Epithelial cell of esophagus (primary cell): Measurements from ENCODE around the gene CACNA1G.

ENCODE experiments used
- DNase-seq: peaks from one replicate; pipeline ENCODE4 v3.0.0; 2010; ENCODE audit warnings: low read depth
- H3K4me3 ChIP-seq: 2 replicates; pipeline ENCODE4 v1.5.1; 2011; ENCODE audit warnings: mild to moderate bottlenecking, low read length, control low read depth
- TF ChIP-seq, protein P1 (sequence below): IDR thresholded peaks from 2 replicates; pipeline ENCODE4 v1.5.1; 2011; ENCODE audit warnings: low read depth, mild to moderate bottlenecking, low read length, control low read depth, inconsistent platforms; ENCODE audit not compliant: insufficient read depth; ENCODE audit errors: missing control alignments

CACNA1G gene

DNA sequence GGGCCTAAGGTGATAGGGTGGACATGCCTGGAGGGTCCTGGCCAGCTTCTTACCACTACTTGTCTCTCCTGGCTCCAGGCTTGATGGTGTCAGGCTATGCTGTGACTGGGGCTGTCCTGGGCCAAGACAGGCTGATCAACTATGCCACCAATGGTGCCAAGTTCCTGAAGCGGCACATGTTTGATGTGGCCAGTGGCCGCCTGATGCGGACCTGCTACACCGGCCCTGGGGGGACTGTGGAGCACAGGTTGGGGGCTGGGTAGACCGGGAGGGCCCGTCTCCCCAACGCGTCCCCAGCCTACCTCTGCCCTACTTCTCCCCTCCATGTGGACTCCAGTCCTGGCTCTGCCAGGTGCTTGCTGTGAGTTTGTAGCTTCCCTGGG lies 9.1 kb upstream of the CACNA1G start:
- DNase-seq, result no peak
- H3K4me3 ChIP-seq, result no peak overlapping the region
- TF ChIP-seq, protein P1, sequence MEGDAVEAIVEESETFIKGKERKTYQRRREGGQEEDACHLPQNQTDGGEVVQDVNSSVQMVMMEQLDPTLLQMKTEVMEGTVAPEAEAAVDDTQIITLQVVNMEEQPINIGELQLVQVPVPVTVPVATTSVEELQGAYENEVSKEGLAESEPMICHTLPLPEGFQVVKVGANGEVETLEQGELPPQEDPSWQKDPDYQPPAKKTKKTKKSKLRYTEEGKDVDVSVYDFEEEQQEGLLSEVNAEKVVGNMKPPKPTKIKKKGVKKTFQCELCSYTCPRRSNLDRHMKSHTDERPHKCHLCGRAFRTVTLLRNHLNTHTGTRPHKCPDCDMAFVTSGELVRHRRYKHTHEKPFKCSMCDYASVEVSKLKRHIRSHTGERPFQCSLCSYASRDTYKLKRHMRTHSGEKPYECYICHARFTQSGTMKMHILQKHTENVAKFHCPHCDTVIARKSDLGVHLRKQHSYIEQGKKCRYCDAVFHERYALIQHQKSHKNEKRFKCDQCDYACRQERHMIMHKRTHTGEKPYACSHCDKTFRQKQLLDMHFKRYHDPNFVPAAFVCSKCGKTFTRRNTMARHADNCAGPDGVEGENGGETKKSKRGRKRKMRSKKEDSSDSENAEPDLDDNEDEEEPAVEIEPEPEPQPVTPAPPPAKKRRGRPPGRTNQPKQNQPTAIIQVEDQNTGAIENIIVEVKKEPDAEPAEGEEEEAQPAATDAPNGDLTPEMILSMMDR, result no peak

DNA sequence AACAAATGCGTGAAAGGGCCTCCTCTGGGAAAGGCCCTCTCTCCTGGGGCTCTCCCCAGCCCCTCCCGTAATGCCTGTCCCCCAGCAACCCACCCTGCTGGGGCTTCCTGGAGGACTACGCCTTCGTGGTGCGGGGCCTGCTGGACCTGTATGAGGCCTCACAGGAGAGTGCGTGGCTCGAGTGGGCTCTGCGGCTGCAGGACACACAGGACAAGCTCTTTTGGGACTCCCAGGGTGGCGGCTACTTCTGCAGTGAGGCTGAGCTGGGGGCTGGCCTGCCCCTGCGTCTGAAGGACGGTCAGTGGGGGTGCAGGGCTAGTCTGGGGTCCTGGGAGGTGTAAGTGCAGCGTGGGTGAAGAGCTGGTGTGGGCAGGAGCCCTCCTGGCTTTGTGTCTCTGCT lies 8.6 kb upstream of the CACNA1G start:
- no peak overlapping the region for H3K4me3 ChIP-seq
- TF ChIP-seq, protein P1, result no peak
- DNase-seq, result no peak

DNA sequence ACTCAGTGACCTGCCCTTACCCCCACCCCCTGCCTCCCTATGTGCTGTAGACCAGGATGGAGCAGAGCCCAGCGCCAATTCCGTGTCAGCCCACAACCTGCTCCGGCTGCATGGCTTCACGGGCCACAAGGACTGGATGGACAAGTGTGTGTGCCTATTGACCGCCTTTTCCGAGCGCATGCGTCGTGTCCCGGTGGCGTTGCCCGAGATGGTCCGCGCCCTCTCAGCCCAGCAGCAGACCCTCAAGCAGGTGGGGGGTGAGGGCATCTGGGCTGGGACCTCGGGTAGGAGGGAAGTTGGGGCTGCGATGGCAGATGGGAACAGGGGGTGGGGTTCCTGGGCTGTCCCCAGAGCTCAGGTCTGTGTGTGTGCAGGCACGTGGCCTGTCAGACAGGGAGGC lies 6.3 kb upstream of the CACNA1G start:
- no peak overlapping the region for H3K4me3 ChIP-seq
- TF ChIP-seq, protein P1, result no peak
- no peak for DNase-seq

DNA sequence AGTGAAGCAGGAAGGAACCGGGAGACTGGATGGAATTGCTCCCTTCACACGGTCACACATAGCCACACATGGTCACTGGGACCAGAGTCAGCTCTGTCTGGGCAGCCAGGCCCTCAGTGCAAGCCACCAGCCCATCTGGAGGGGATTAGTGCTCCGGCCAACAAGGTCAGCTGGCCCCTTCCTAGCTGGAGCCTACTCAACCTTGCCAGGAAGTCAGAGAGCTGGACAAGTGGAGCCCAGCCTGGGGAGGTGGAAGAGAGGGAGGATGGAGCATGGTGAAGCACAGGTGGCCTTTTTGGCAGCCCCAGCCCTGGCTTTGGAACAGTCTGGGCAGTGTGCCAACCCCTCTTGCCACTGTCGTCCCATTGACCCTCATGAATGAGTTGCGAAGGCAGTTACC lies 3.7 kb upstream of the CACNA1G start:
- H3K4me3 ChIP-seq, result no peak overlapping the region
- TF ChIP-seq, protein P1, result no peak
- no peak for DNase-seq

DNA sequence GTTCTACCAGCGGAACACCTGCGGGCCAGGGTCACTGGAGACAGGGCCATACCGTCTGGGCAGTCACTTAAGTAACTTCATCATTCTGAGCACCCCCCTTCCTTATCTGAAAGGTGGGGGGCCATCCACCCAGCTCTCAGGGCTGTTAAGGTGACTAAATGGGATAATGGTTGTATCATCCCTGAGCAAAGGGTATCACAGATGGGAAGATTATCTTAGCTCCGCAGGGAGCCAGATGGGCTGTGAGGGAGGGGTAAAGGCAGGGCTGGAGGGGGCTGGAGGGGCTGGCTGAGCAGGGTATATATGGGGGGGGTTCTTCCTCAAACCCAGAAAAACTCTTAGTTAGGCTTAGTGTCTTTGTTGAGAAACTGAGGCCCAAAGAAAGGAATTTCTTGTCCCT lies 2.9 kb upstream of the CACNA1G start:
- DNase-seq, result no peak
- H3K4me3 ChIP-seq, result no peak overlapping the region
- TF ChIP-seq, protein P1, result no peak

DNA sequence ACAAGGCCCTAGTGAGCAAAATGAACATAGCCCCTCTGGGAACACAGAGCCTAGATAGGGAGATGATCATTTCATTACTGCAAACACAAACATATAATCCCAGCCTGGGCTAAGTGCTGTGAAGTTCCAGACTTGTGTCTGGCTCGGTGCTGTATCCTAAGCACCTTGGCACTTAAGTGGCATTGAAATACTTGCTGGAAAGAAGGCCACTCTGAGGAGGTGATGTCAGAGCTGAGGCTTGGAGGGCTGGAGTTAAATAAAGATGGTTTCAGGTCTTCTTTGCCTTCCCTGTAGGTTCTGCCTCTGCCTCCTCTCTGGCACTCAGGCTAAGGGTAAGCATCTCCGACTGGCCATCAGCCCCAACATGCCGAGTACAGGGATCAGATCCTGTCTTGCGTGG lies 2.4 kb upstream of the CACNA1G start:
- H3K4me3 ChIP-seq, result no peak overlapping the region
- DNase-seq, result no peak
- TF ChIP-seq, protein P1, result no peak

DNA sequence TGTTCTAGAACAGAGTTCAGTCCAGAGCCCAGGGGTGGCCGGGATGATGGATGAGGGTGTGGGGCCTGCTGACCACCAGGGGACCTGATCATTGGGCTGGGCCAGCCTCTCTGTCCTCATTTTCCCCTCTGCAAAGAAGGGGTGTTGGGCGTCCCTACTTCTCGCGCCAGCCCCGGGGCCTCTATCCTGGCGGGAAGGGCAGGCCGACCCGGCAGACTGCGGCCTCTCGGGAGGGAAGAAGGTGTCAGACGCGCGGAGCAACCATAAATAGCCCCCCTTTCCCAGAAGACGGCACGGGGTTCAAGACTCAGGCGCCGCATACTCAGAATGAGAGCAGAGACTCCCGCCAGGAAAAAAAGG lies 2.0 kb upstream of the CACNA1G start:
- TF ChIP-seq, protein P1, result no peak
- no peak for DNase-seq
- no peak overlapping the region for H3K4me3 ChIP-seq
